Common myeloid progenitor, CD34-positive (primary cell): ENCODE data around the gene MEOX1.

Experiments used
- CTCF ChIA-PET: fragments of 350-600 bp; sonication (Branson Sonifier 250); formaldehyde crosslinking; loops from one replicate; lab custom pipeline; 2021; ENCODE audit warnings: antibody characterized with exemption; lab: Charles Lee
- POLR2A ChIA-PET: fragments of 350-600 bp; sonication (Branson Sonifier 250); formaldehyde crosslinking; loops from one replicate; lab custom pipeline; 2021; ENCODE audit warnings: antibody characterized with exemption; lab: Charles Lee
- DNase-seq, 3 donors: peaks; one replicate each; pipeline versions ENCODE4 v3.0.0 to v3.0.0-alpha.2; 2013
- H3K27ac ChIP-seq, 2 experiments: 1 replicate in 1 of 2; 2 replicates in 1 of 2; pipeline ENCODE4 v1.7.0; 2013; ENCODE audit warnings: inconsistent platforms in 2 of 2, low read length in 2 of 2, mild to moderate bottlenecking in 2 of 2, low read depth in 1 of 2, moderate library complexity in 1 of 2; ENCODE audit not compliant: severe bottlenecking in 2 of 2, insufficient read depth in 1 of 2, poor library complexity in 1 of 2
- H3K27me3 ChIP-seq, 5 experiments: replicated peaks in 2 of 5; 1 replicate in 3 of 5; 2 replicates in 2 of 5; pipeline versions ENCODE4 v1.6.1 to v1.7.0; 2013; ENCODE audit warnings: low read length in 4 of 5, mild to moderate bottlenecking in 2 of 5, moderate library complexity in 2 of 5, inconsistent platforms in 1 of 5; ENCODE audit not compliant: insufficient read depth in 5 of 5, control insufficient read depth in 4 of 5
- H3K36me3 ChIP-seq, 4 experiments: 1 replicate in 2 of 4; 2 replicates in 2 of 4; pipeline versions ENCODE4 v1.6.1 to v1.7.0; 2013; ENCODE audit warnings: low read length in 3 of 4, control low read depth in 1 of 4, mild to moderate bottlenecking in 1 of 4; ENCODE audit not compliant: control insufficient read depth in 4 of 4, insufficient read depth in 4 of 4
- H3K4me1 ChIP-seq, 4 experiments: 1 replicate in 3 of 4; 2 replicates in 1 of 4; pipeline versions ENCODE4 v1.6.1 to v1.7.1; 2013; ENCODE audit warnings: low read length in 3 of 4, mild to moderate bottlenecking in 3 of 4, control low read depth in 1 of 4, inconsistent platforms in 1 of 4, moderate library complexity in 1 of 4; ENCODE audit not compliant: control insufficient read depth in 4 of 4, insufficient read depth in 4 of 4; ENCODE audit errors: control extremely low read depth in 1 of 4
- H3K4me3 ChIP-seq, 7 experiments: 1 replicate in 4 of 7; 2 replicates in 3 of 7; pipeline versions ENCODE4 v1.5.1 to v1.7.0; 2013; ENCODE audit warnings: mild to moderate bottlenecking in 7 of 7, low read length in 6 of 7, moderate library complexity in 6 of 7, inconsistent platforms in 2 of 7, low read depth in 2 of 7, control low read depth in 1 of 7; ENCODE audit not compliant: insufficient read depth in 4 of 7, control insufficient read depth in 1 of 7; ENCODE audit errors: extremely low read depth in 1 of 7
- H3K9me3 ChIP-seq, 5 experiments: 1 replicate in 4 of 5; 2 replicates in 1 of 5; pipeline versions ENCODE4 v1.6.1 to v1.7.1; 2013; ENCODE audit warnings: low read length in 4 of 5, mild to moderate bottlenecking in 2 of 5, inconsistent platforms in 1 of 5, low read depth in 1 of 5, moderate library complexity in 1 of 5; ENCODE audit not compliant: control insufficient read depth in 4 of 5, insufficient read depth in 2 of 5; ENCODE audit errors: control extremely low read depth in 1 of 5
- WGBS: methylation state at CpG from one replicate; pipeline ENCODE4 v1.1.5; 2013; ENCODE audit not compliant: insufficient coverage; 5-methylcytosine and 5-hydroxymethylcytosine counted together

MEOX1 gene

GRCh38 chr17:43667947-43668348 is 6.2 kb upstream of the MEOX1 start:
- H3K36me3 ChIP-seq = no peaks in the 10 kb centered on the region
- H3K4me1 ChIP-seq = peaks cover 0 to 9% (median 7%) of the 10 kb centered on the region in 4 experiments
- ChIA-PET CTCF (interaction anchor here (1.2 to 1.4 kb wide), 2 partner anchors 9 to 10 kb away, joined by 3 to 5 read pairs; no protein-coding TSS in a partner anchor), POLR2A (no interaction called here)
- H3K4me3 ChIP-seq = no peak overlapping the region
- WGBS = 90% methylated on average over 2 of the region's 3 CpGs
- H3K27ac ChIP-seq = no peak overlapping the region
- DNase-seq = peak in 1 of 3 donors; percentile 16
- H3K27me3 ChIP-seq = peaks cover 0 to 2% (median 0%) of the 10 kb centered on the region in 5 experiments
- no peaks in the 10 kb centered on the region for H3K9me3 ChIP-seq

GRCh38 chr17:43667506-43667905 is 5.8 kb upstream of the MEOX1 start:
- Histone ChIP-seq H3K4me1 (peaks cover 0 to 9% (median 7%) of the 10 kb centered on the region in 4 experiments), H3K27me3 (peaks cover 0 to 2% (median 0%) of the 10 kb centered on the region in 5 experiments), H3K9me3 (no peaks in the 10 kb centered on the region), H3K36me3 (no peaks in the 10 kb centered on the region), H3K27ac (no peak overlapping the region), H3K4me3 (no peak overlapping the region)
- no peak for DNase-seq
- CTCF ChIA-PET = interaction anchor here (1.2 to 1.4 kb wide), 2 partner anchors 9 to 10 kb away, joined by 3 to 5 read pairs; no protein-coding TSS in a partner anchor
- POLR2A ChIA-PET = no interaction called here
- 93% methylated on average over 2 of the region's 7 CpGs for WGBS

- no peak overlapping the region for H3K4me3 ChIP-seq
- DNase-seq = no peak
- H3K9me3 ChIP-seq = no peaks in the 10 kb centered on the region
- no peaks in the 10 kb centered on the region for H3K36me3 ChIP-seq
- CTCF ChIA-PET = interaction anchor here (1.1 to 1.2 kb wide), 2 partner anchors 10 to 366 kb away, joined by 3 to 4 read pairs; no protein-coding TSS in a partner anchor
- H3K27ac ChIP-seq = no peak overlapping the region
- peaks cover 0 to 18% (median 17%) of the 10 kb centered on the region in 4 experiments for H3K4me1 ChIP-seq
- peaks cover 0 to 2% (median 0%) of the 10 kb centered on the region in 5 experiments for H3K27me3 ChIP-seq
- WGBS = 87% methylated on average over 3 of the region's 4 CpGs
- POLR2A ChIA-PET = no interaction called here
These were observed 4.2 kb upstream of the MEOX1 start for GRCh38 chr17:43665937-43666236.

- ChIA-PET CTCF (interaction anchor here (1.1 to 1.2 kb wide), 2 partner anchors 10 to 367 kb away, joined by 3 to 4 read pairs; no protein-coding TSS in a partner anchor), POLR2A (no interaction called here)
- peaks cover 0 to 18% (median 17%) of the 10 kb centered on the region in 4 experiments for H3K4me1 ChIP-seq
- no peaks in the 10 kb centered on the region for H3K36me3 ChIP-seq
- H3K9me3 ChIP-seq = no peaks in the 10 kb centered on the region
- 79% methylated on average over 18 of the region's 26 CpGs for WGBS
- DNase-seq = no peak
- H3K27me3 ChIP-seq = peaks cover 0 to 3% (median 0%) of the 10 kb centered on the region in 5 experiments
- no peak overlapping the region for H3K27ac ChIP-seq
- no peak overlapping the region for H3K4me3 ChIP-seq
These were observed 3.6 kb upstream of the MEOX1 start for GRCh38 chr17:43665084-43665936.

GRCh38 chr17:43664096-43664495 is 2.4 kb upstream of the MEOX1 start:
- H3K36me3 ChIP-seq = no peaks in the 10 kb centered on the region
- peaks cover 0 to 12% (median 10%) of the 10 kb centered on the region in 4 experiments for H3K4me1 ChIP-seq
- H3K27ac ChIP-seq = no peak overlapping the region
- no peak for DNase-seq
- H3K27me3 ChIP-seq = peaks cover 0 to 7% (median 0%) of the 10 kb centered on the region in 5 experiments
- ChIA-PET POLR2A (no interaction called here), CTCF (interaction anchor here (1.2 kb wide), 1 partner anchor 7 kb away, joined by 3 read pairs; no protein-coding TSS in a partner anchor)
- no peak overlapping the region for H3K4me3 ChIP-seq
- no peaks in the 10 kb centered on the region for H3K9me3 ChIP-seq
- WGBS = 97% methylated on average over 7 of the region's 12 CpGs

GRCh38 chr17:43663383-43663782 is 1.7 kb upstream of the MEOX1 start:
- DNase-seq = no peak
- POLR2A ChIA-PET = no interaction called here
- H3K4me3 ChIP-seq = no peak overlapping the region
- H3K9me3 ChIP-seq = no peaks in the 10 kb centered on the region
- H3K36me3 ChIP-seq = no peaks in the 10 kb centered on the region
- H3K27me3 ChIP-seq = peaks cover 0 to 7% (median 0%) of the 10 kb centered on the region in 5 experiments
- CTCF ChIA-PET = interaction anchor here (0.9 to 1.2 kb wide), 2 partner anchors 8 to 10 kb away, joined by 3 to 6 read pairs; no protein-coding TSS in a partner anchor
- WGBS = 100% methylated on average over 3 of the region's 4 CpGs
- no peak overlapping the region for H3K27ac ChIP-seq
- peaks cover 0 to 12% (median 10%) of the 10 kb centered on the region in 4 experiments for H3K4me1 ChIP-seq
